Stimulated activated CD4-positive, alpha-beta T cell treated with anti-CD3 and anti-CD28 coated beads, Interleukin-12 subunit alpha, Interleukin-12 subunit beta, amount 100 ng/mL, for 4 hours (primary cell): ENCODE measurements around the gene ANKRD66.
"Not testable (repeated sequence)": the region's sequence is repeated elsewhere in the genome, so short reads cannot be mapped to it uniquely, and the experiment has no call there.

Experiments
- DNase-seq: peaks from one replicate; pipeline ENCODE4 v3.0.0-alpha.2; 2020

Gene ANKRD66

GRCh38 chr6:46746696-46747095 lies at the start of gene ANKRD66:
Gene ANKRD66, plus strand, starts transcription at chr6:46746933. Its CDS starts 5,016 bp downstream, at chr6:46751949.
- no peak for DNase-seq

- DNase-seq = no peak
These were observed 46.8 kb upstream of the ANKRD66 start for GRCh38 chr6:46699970-46700369.

- no peak for DNase-seq
These were observed 42.2 kb upstream of the ANKRD66 start for GRCh38 chr6:46704562-46704961.

GRCh38 chr6:46706464-46706863 lies 40.3 kb upstream of the ANKRD66 start:
- no peak for DNase-seq

GRCh38 chr6:46711491-46711890 lies 35.2 kb upstream of the ANKRD66 start:
- DNase-seq = no peak

- DNase-seq = no peak
These were observed 31.6 kb upstream of the ANKRD66 start for GRCh38 chr6:46715141-46715540.

GRCh38 chr6:46719099-46719498 lies 27.6 kb upstream of the ANKRD66 start:
- no peak for DNase-seq

GRCh38 chr6:46720401-46720800 lies 26.3 kb upstream of the ANKRD66 start:
- no peak for DNase-seq

- DNase-seq = no peak
These were observed 16.9 kb upstream of the ANKRD66 start for GRCh38 chr6:46729787-46730326.

- no peak for DNase-seq
These were observed 15.7 kb upstream of the ANKRD66 start for GRCh38 chr6:46730921-46731461.

- no peak for DNase-seq
These were observed 13.4 kb upstream of the ANKRD66 start for GRCh38 chr6:46733341-46733801.

- DNase-seq = no peak
These were observed 11.6 kb upstream of the ANKRD66 start, which contains the start of gene PLA2G7 for GRCh38 chr6:46734867-46735719. Gene PLA2G7, minus strand, starts transcription at chr6:46735375. Its CDS starts 12,484 bp downstream, at chr6:46722891.

- no peak for DNase-seq
These were observed 11.1 kb upstream of the ANKRD66 start for GRCh38 chr6:46735720-46736031.

- DNase-seq = no peak
These were observed 9.8 kb upstream of the ANKRD66 start for GRCh38 chr6:46736906-46737305.

GRCh38 chr6:46741482-46741881 lies 5.3 kb upstream of the ANKRD66 start:
- DNase-seq = no peak

- no peak for DNase-seq
These were observed 4.8 kb upstream of the ANKRD66 start for GRCh38 chr6:46741910-46742309.

GRCh38 chr6:46743425-46744158 lies 3.1 kb upstream of the ANKRD66 start:
- DNase-seq = no peak

- not testable (repeated sequence) for DNase-seq
These were observed 2.5 kb upstream of the ANKRD66 start for GRCh38 chr6:46744159-46744725.

GRCh38 chr6:46745973-46746372 lies 760 bp upstream of the ANKRD66 start:
- DNase-seq = no peak

- DNase-seq = no peak
These were observed 2.3 kb downstream of the ANKRD66 start for GRCh38 chr6:46748940-46749503.

GRCh38 chr6:46749731-46750130 lies 3.0 kb downstream of the ANKRD66 start:
- DNase-seq = no peak

- no peak for DNase-seq
These were observed 4.9 kb downstream of the ANKRD66 start for GRCh38 chr6:46751658-46752057.

GRCh38 chr6:46755865-46756264 lies 9.1 kb downstream of the ANKRD66 start:
- DNase-seq = no peak
